HG02678 (cell line): ENCODE data around the gene COL4A1.

Experiments
- ATAC-seq: cut with Tn5 transposase; IDR thresholded peaks from one replicate; pipeline ENCODE4 v1.9.1; 2021; ENCODE audit warnings: mild to moderate bottlenecking, moderate library complexity; ENCODE audit not compliant: unreplicated experiment

COL4A1 gene

DNA sequence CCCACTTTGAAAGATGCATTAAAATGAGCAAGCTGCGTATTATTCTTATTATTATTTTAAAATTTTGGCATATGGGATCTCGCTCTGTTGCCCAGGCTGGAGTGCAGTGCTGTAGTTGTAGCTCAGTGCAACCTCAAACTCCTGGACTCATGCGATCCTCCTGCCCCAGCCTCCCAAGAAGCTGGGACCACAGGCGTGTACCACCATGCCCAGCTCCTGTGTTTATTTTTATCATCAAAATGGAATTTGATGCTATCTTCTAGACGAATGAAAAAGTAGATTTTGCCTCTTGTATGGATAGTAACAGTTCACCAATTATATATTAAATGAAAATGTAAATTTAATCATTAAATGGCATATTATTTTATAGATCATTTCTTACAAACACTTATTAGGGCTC is 43.6 kb downstream of the COL4A1 start:
- ATAC-seq: no peak

DNA sequence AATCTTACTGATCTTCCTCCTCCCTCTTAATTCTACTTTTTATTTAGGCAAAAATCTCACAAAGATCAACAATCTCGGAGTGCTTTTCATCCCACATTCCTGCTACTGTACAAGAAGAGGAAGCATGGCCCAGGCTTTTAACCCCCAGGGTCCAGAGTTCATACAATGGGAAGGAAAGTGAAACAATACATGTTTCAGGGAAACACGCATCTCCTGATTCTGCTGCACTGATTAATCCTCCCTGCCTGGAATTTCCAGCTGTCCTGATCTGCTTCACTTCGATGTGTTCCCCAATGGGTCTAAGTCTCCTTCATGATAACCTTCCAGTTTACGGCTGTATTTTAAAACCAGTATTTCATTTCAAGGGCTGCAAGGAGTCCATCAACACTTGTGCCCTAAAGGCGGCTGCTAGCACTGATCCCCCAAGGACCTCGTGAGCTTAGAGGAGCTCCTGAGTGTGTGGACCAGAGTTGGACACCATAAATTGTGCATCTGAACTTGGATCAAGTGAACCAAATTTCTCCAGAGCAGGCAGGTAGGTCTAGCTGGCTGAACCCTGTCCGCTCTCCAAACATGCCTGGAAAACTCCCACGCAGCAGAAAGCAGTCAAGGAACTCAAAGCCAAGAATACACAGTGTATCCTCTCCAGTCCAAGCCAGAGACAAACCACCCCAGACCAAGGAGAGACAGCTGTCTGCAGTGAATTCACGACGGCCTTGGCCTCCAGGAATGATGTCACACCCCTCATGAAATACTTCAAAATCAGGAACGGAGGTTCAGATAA is 44.3 kb downstream of the COL4A1 start:
- ATAC-seq: no peak

DNA sequence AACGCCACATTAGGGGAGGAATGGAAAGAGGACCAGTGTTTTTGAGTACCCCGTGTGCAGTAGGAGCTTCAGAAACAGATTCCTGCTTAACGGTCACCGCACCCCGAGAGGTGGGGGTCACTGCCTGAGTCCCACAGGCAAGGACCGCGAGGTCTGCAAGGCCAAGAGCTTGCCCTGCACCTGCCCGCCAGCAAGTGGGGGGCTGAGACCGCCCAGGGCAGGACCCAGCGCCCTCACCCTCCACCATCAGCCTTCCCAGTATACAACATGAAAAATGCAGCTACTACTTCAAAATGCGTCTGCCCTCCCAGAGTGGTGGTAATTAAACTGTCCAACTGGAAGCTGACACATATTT is 44.9 kb downstream of the COL4A1 start:
- no peak for ATAC-seq

DNA sequence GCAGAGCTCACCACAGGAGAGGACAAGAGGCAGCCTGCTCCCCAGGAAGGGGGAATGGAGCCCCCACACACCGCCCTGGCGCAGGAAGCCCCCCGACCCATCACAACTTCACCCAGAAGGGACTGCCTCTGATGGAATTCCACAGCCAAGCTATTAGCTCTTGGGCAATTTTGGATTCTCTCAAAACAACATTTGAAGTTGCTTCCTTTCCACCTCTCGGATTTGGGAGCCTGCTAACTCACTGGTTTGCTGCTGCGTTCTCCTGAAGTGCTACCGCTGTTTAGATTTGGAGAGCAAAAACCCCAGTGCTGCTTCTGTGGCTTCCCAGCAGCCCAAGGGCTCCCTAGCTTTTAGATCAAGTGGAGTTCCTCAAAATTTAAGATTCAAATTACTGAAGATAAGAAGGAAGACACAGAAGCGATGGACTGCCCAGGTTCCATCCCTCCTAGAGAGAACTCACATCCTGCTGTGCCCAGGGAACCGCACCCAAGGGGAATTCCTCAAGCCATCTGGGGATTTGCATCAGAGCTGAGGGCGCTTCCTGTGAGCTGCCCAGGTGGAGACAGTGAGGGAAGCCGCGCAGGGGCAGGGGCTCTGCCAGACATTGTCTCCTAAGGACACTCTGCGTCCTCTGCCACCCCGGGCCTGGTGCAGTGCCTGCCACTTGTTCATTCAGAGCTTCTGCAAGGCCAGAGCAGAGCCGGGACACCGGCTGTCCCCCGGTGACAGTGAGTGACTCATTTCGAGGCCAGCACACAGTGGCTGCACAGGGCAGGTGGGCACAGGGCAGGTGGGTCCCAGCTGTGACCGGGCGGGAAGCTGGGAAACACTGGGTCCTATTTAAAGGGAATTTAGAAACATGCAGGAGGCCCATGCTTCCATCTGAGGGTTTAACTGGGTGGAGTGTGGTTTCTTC is 45.5 kb downstream of the COL4A1 start:
- no peak for ATAC-seq

DNA sequence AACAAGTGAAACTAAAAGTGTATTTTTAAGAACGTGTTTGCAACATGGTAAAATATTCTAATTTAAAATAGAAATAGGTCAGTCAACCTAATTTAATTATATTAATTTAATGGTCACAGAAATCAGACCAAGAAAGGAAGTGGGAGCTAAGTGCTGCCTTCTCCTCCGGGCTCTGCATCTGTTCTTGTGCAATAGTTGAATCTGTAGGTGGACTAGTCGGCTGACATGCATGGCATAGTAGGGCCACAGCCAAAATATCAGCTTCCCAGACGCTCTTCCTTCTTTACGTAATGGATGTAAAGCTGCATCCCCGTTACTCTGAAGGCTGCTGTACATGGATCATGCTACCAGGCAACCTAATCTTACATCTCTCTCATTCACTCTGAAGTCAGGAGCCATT is 47.3 kb downstream of the COL4A1 start:
- ATAC-seq: no peak

DNA sequence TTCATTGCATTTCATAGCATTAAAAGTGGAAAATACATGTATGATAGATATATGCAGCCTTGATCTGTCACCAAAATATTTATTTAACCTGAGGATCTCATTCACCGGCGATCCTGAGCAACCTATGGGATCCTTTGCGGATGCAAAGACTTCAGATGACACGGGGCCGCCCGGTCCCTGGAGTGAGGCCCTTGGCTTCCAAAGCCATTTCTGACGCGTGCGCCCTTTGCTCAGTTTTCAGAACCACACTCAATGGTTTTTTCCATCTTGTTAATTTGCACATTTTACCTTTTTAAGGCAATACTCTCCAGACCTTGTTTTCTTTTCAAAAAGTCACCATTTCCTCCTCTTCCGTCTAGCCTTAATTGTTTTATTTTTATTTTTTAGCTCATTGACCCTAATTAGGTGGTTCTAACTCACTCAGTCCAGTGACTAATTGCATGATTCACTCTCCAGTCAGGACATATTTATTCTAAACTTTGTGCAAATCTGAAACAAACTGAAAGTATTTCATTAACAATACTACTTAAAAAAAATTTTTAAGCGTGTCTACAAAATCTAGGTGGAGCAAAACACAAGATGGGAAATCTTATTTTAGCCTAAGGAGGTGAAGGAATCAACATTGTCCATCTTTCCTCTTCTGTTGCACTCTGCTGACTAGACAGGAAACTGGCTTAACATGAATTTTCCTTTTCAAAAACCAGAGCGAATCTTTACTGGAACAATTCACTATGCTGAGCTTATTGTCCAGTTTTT is 47.9 kb downstream of the COL4A1 start:
- ATAC-seq: no peak

DNA sequence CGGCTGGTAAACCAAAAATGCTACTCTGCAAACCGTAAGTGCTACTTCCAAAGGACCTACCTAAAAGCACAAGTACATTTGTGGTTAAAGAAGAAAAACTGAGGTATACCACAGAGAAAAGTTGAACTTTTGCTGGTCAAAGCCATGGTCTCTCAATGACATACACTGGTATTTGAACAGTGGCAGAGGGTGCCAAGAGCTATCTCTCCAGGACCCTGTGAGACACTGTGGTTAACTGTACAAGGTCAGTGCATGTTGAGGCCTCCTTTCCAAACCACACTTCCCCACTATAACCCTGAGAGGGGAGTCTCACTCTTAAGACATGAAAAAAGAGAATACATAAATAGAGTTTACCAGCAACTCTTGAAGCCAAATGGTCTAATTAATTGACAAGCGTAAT is 49.5 kb downstream of the COL4A1 start:
- no peak for ATAC-seq

DNA sequence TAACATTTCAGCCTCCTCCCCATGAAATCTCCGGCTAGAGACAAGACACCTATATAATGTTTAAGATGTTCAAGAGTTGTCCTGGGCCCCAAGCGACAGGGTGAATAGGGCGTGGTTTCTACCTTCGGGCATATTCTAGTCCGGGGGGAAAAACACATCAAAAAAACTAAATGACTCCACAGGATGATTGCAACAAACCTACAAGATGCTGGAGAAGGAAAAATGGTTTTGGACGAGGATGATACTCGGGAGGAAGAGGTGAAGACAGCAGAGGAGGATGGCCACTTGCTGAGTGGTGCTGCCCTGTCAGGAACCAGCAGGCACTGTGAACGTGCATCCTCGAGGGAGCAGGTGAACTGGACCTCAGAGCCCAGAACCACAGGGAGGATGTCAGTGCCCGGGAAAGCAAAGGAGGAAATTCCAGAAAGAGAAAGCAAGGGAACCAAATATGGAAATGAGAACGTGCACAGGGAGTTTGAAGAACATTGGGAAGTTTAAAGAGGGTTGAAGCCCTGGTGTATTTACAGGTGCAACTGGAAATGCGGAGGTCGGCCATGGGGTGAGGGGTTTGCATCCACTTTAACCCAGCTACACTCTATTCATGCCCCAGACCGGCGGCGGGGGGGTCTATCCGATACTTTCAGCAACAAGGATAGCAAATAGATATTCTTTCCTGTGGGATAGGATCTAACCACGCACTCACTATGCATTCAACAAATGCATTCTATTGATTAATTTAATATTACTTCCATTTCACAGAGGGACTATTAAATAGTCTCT is 50.6 kb downstream of the COL4A1 start:
- ATAC-seq: no peak

DNA sequence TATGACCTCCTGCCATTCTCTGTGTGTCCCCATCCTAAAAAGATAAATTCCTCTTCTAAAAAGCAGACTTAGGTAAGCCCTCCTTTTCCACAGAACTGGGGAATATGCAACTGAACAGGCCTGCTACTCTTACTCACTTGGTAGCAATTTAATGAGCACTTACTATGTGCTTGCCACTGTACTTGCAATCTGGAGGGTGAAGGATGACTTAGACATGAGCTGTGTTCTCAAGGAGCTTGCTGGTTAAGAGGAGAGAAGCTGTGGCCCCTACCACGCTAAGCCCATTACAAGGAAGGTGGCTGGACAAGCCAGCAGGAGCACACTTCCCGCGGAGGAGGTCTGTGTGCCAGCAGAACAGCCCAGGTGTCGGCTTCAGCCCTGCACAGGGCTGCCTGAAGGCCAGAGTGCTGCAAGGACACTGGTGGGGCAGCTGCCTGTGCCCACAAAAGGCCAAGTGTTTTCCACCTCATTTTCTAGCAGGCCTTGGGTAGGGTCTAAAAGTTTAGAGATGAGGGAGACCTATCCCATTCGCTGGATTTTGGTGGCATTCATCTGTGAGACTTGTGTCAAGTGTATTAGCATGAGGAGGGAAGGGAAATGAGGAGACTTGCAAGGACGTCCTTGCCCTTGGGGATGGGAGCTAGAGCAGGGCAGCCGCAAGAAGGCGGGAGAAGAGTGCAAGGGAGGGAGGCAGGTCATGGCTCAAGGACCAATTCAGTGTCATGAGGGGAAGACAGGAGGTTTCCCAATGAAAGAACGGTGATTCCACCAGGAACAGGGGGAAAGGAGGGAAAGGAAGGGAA is 52.0 kb downstream of the COL4A1 start:
- no peak for ATAC-seq

DNA sequence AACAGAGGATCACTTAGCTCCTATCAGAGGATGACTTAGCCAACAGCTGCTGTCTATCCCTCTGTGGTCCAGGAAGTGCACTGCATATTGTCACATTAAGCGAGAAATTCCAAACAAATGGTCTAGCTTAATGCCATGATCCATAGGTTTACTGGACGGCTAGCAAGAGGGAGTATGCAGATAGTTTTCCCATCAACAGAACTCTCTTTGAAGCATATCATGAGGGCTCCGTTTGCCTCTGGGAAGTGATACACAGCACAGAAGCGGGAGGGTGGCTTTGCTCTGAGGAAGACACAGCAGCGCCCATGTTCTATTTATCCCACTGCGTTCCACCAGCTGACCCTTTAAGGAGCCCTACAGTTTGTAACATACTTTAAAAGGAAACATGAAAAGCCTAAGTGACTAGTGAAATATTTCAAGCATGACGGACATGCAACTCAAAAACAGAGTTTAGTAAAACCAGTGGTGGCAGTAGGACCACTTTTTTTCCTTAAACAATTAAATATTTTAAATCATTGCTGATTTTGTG is 52.7 kb downstream of the COL4A1 start:
- ATAC-seq: no peak

DNA sequence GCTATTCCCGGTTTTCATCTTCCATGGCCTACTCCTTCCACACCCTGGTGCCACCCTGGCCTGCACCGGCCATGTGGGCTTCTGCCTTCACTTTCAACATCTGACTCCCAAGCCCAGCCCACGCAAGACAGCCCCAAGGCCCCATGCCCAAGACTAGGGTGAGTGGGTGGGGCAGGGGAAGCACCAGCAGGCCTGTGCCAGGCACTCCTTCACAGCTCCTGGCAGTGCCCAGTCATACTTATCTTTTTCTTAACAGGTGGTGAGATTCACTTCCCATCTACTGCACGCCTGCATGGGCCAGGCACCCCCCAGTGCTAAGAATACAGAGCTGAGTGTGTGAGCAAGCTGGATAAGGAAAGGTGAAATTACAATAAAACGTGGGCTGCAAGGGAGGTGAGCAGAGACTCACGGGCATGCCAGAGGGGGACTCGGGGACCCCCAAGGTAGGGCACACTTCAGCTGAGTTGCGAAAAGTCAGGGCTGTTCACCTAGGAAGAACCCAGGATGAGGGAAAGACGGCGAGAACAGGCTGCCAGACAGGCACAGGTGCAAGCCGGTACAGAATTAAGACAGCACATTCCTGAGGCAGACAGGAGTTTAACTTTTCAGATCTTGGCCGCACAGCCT is 55.7 kb downstream of the COL4A1 start:
- ATAC-seq: no peak

DNA sequence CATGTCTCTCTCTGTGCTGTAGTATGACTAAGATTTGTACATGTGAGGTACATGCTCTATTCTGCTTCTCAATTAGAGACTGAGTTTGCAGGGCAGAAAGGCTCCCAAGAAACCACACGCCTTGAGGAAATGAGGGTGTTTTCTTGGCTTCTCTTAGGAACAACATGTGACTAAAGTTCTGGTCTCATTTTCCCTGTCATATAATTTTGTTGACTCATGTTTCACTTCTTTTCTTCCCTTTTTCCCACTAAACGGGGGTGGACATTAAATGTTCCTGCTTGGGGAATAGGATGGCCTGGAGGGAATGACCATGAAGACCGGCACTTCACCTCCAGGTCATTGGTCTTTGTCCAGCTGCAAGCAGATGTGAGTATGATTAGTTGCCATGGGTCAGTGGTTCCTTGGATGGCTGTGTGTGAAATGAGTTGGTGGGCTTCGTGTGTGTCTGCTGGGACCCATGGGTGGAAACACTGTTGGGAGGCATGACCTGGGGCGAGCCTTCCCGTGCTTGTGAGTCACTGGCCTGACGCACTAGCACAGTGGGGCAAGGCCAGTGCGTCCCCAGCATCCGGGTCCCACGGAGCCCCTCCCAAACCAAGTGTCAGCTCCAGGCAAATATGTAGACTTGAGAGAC is 56.6 kb downstream of the COL4A1 start:
- no peak for ATAC-seq

DNA sequence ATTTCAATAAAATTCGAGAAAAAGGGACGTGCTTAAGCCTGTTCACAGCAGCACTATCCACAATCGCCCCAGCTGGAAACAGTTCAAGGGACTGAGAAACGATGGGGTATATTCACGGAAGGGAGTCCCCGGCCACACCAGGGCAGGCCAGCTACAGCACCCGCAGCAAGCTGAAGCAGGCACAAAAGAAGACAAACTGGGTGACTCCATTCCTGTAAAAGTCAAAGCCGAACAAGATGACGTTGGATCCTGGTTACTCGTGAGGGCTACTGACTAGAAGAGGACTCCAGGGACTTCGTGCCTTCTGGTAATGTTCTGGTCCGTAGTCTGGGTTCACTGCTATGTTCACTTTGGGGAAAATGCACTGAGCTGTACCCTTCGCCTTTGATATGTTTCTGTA is 57.6 kb downstream of the COL4A1 start:
- ATAC-seq: no peak

DNA sequence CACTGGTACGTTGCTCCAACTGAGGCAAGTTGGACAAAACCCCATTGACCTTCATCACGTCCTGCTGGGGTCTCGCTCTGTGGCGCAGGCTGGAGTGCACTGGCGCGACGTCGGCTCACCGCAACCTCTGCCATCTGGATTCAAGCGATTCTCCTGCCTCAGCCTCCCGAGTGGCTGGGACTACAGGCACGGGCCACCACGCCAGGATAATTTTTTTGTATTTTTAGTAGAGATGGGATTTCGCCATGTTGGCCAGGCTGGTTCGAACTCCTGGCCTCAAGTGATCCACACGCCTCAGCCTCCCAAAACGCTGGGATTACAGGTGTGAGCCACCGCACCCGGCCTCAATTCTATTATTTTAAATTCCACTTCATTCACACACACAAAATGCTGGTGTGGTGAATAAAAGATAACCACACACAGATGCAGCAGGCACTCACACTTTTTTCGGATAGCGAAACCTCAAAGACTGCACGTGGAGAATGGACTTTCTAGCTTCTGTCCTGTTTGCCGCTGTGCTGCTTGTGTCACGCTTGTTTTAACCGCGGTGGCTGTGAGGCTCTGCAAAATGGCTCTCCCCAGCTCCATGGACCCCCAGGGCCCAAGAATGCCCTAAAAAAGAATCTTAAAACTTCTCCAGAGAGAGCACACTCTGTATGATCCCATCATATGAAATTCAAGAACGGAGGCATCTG is 58.4 kb downstream of the COL4A1 start:
- no peak for ATAC-seq

DNA sequence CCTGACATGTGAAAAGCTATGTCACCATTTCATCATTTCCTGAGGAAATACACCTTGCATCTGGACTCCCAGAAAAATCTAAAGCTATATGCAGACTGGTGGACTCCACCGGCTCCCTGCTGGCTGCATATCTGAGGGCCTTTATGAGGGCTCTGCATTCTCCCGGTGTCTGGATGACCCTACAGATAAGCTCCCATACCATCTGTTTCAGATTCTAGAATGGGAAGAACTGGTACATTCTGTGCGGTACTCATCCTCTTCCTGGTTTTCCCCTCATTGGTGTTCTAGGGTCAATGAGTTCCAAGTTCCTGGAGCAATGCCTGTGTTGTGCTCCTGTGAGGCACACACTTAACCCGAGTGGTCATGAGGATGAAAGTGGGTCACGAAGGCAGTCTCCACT is 60.4 kb downstream of the COL4A1 start:
- no peak for ATAC-seq

DNA sequence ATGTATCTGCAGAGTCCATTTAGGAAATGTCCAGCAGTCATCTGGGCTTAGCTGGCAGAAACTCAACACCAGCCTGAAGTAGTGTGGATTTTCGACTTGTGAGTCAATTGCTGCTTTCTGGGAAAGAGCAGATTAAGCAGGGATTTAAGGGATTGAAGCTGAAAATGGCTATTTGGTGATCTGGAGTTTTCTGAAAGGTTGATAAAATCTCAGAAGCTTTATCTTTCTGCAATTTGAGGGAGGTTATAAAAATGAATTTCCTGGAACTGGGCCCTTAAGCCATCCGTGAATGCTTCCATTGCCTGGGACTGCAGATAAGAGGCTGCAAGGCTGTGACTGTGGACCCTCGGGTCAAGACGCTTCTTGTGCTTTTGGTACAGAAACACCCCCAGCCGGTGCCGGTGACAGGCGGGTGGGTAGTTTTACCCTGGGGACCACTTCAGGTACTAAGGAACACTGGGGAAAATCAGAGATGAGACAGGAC is 61.5 kb downstream of the COL4A1 start:
- ATAC-seq: no peak

DNA sequence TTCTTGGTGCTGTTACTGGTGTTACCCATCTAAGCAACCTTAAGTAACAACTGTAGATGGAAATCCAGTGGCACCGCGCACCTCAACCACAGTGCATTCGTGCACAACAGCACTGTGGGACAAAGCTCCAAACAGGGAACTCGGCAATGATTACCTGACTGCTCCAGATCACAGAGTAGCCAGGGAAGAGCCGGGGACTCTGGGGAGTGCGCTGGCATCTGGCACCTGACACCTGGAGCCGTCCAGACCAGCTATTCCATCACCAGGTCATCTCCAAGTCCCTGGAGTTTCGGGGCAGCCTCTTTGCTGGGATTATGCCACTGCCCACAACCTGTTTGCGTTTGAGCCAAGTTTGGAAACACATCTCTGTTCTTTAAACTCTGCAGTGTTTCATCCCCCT is 62.0 kb downstream of the COL4A1 start:
- no peak for ATAC-seq
